GM21447 (cell line): ENCODE data around the gene HOXC13.

Source experiments
- ATAC-seq: cut with Tn5 transposase; IDR thresholded peaks from one replicate; pipeline ENCODE4 v1.9.1; 2021; ENCODE audit not compliant: unreplicated experiment

The HOXC13 gene, protein sequence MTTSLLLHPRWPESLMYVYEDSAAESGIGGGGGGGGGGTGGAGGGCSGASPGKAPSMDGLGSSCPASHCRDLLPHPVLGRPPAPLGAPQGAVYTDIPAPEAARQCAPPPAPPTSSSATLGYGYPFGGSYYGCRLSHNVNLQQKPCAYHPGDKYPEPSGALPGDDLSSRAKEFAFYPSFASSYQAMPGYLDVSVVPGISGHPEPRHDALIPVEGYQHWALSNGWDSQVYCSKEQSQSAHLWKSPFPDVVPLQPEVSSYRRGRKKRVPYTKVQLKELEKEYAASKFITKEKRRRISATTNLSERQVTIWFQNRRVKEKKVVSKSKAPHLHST

DNA sequence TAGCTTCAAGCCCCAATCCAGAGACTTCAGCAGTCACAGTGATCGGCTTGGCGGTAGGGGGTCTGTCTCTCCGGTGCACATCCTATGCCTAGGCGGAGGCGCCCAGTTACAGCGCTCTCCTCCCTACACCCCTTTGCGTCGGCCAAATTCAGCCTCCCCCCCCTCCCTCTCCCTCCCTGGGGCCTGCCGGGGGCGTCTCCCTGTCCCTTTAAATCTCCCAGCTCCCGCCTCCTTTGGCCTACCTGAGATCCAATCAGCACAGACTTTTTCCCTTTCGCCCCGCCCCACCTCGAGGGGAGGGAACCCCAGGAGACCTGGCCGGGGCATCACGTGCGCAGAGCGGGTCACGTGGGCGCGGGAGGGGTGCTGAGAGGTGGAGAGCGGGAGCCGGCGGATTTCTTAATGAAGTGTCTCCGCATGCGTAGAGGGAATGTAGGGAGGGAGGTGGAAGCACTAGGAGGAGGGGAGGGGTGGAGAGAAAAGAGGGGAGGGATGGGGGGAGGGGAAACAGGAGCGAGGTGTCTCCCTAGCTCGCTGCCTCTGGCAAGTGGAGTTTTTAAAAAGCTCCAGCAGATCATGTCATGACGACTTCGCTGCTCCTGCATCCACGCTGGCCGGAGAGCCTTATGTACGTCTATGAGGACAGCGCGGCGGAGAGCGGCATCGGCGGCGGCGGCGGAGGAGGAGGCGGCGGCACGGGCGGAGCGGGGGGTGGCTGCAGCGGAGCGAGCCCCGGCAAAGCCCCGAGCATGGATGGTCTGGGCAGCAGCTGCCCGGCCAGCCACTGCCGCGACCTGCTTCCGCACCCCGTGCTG, at the start of gene HOXC13:
Gene HOXC13 (plus strand): TSS at position 506 of the 815 bp plus-strand sequence. CDS start 76 bp downstream, at position 582.
- no peak for ATAC-seq

DNA sequence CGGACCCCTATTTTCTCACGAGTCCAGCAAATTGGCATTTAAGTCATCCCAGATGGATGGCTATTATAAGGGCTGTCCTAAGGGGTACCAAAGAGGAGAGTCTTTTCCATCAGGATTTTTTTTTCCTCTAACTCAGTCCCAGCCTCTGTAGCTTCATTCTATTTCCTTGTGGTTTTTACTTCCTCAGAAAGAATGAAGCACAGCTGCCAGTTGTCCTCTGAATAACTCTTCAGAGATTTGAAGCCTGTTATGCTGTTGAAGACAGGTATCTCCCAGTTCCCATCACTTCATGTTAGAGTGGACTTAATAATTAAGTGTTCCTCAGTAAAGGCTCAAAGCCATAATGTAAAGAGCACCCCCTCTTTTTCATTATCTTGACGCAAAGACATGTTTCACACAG, 48.5 kb upstream of the HOXC13 start:
- ATAC-seq = no peak

DNA sequence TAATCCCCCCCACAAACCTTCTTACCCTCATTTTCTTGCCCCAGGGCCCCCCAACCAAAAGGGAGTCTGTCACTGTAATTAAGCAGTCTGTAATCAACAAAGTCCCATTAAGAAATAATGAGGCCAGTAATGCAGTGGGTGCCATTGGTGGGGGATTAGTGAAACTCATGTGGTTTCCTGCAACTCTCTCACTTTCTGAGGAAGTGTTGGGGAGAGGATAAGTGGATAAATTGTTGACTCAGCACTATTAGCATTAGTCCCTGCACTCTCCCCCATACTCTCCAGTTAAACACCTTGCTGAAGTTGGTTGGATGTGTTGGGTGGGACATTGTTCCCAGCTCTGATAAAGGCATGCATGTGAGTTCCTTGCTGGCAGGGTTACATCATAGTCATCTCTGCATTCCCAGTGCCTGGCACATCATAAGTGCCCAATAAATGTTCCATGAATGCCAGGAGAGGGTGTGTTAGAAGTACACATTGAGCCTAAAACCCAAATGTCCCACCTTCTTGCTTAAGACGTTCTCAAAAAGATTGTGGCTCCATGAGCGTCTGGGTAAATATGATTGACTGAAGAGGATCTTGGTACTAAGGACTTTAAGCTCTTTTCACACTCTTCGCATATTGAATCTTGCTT, 45.8 kb upstream of the HOXC13 start:
- ATAC-seq = no peak

DNA sequence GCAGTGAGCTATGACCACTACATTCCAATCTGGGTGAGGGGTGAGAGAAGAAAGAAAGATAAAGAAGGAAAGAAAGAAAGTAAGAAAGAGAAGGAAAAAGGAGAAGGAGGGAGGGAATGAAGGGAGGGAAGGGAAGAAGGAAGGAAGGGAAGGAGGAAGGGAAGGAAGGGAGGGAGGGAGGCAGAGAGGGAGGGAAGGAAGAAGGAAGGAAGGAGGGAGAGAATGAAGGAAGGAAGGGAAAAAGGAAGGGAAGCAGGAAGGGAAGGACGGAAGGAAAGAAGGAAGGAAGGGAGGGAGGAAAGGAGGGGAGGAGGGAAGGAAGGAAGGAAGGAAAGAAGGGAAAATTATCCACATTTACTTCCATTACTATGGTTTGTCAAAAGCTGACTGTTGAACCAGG, 39.4 kb upstream of the HOXC13 start:
- no peak for ATAC-seq

DNA sequence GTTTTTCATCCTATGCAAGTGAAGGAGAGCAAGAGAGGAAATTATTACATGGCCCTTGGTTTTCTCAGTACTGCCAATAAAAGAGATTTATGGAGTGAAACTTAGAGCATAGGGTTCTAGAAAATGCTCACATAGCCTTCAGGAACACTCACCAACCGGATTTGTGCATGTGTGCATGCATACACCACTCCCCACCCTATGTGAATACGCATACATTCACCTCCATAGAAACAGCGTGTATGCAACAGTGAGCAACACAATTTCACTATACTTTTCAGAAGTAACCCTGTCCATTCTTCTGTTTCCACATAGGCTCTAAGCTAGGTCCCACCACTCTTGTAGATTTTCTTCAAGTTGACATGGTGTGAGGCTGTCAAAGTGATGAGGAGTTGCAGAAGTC, 31.5 kb upstream of the HOXC13 start:
- no peak for ATAC-seq

DNA sequence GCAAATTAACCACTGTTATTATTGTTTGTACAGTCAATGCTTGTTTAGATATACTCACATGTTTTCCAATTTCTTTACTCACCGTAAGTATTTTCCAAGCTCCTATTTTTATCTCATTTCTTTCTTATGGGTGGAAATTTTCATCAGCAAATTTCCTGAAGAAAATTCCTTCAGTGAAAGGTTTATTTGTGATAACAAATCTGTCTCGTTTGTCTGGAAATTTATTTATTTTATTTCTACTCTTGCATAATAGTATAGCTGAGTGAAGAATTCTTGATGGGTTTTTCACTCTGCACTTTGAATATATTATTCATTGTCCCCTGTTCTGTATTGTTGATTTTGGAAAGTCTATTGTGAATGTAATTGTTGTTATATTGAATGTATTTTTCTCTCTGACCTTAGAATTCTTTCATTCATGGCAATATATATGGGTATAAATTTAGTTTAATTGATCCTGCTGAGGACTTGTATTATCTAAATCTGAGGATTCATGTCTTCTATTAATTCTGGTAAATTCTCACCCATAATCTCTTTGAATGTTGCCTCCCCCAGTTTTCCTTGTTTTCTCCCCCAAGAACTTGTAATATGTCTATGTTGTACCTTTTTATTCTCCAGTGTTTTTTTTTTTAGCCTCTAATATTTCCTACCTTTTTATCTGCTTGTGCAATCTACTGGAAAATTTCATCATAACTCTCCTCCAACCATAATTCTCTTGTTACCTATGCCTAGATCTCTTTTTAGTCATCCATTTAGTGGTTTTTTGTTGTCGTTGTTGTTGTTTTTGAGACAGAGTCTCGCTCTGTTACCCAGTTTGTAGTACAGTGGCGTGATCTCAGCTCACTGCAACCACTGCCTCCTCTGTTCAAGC, 21.6 kb upstream of the HOXC13 start:
- no peak for ATAC-seq

DNA sequence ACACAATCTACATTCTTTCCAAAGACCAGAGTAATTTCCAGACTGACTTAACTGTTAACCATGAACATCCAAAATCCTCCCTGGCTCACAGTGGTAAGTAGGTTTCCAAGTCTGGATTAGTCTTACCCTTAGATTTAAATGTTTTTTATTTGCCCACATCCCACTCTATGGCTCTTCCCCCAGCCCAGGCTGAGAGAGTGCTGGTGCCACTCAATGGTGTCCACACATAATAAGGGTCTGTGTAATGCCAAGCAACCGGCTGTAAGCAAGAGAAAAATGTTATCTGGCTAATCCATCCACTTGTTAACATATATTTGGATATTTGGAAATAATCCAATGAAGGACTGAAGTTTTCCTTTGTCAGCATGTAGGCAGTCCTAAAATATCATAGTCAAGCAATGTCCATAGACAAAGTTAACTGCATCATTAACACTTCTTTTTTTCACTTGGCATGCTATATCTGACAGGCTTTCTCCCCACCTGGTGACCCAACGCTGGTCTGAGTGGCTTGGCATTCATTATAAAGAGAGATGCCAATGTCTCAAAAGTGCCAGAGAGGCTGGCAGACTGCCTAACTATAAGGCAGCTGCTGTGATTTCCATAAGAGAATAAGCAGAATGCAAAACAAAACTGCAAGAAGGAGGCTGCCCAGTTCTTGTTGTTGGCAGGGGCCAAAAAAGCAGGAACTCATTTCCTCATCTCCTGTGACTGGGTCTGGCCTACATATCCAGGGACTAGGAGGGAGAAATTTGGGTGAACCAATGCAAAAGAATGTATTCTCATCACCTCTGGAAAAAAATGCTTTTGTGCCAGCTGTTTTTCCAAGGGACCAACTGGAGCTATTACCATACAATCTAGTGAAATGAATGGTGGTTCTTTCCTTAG, 13.9 kb upstream of the HOXC13 start:
- ATAC-seq = no peak

DNA sequence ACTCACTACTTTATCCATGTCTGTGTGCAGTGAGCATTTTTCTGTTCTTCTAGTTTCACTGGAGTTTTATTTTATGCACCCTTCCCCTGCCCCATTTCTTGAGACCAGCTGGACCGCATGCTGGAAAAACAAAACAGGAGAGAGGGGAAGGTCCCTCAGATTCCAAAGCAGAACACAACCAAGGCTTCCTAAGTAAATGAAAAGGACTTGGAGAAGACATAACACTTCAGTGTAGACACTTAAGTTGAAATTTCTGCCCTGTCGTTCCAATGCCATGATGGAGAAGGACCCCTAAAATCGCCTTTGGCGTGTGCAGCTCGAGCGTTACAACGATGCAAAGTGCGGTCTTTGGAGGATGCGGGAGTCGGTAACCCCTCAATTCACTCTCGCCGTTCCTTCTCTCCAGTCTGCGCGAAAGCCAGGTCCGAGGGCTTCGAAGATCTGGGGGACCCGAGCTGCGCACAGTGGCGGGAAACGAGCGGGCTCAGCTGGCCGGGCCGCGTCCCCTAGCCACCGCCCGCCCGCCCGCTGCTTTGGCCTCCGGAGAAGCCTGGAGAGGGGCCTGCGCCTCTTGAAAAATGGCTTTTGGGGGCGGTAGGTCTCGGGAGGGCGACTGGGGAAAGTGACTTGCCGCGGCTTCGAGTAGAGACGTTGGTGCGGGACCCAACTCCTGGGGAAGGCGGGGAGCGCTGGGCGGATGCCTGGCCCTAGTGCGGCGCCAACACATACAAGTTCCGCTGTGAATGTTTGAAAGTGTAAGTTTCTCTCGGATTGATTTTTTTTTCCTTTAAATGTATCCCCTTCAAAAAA, 11.2 kb upstream of the HOXC13 start:
- ATAC-seq = no peak

DNA sequence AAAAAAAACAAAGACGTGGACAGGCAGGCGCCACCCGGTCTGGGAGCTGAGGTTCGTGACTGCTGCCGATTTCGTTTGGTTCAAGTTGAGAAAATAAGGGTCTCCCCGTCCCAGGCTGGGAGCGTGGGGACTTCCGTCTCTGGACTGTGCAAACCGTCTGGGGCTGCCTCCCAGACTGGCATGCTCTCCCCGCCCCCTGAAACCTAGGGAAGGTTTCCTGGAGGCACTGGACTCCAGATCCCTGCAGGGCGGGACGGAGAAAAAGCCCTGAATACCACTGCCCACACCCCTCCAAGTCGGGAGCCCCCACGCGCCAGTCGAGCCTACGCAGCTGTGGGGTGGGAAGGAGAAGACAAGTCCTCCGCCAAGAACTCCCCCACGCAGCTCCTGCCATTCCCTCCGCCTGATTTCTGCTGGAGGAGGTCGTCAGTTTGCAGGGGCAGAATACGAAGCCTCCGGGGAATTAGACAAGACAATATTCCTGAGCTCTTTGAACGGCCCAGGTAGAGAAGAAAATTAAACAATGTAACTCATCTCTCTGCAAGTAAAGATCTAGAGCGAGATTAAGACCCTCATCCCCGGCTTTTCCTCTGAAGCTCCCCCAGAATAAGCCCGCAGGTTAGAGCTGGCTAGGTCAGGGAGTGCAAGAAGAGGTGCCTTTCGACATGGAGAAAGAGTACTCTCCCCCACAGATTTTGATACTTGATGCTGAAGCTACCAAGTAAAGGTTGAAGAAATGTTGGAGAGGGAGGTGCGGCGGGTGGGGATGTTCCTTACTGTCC, 10.4 kb upstream of the HOXC13 start:
- no peak for ATAC-seq

DNA sequence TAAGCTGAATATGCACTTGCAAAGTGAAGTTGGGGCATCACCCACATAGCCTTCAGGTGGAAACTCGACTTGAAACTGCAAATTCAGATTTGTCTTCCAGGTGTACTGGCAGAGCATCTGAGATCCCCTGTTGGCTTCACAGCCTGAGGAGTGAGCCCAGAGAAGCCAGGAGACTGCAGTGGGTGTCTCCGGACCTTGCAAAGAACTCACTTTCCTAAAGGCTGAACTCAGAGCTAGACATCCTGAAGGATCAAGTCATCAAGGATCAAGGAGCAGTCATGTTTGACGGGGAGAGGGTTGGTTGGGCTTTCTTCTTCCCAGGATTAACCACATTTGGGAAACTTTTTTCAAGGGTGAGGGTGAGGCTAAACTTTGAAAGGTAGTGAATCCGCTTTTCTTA, 9.1 kb upstream of the HOXC13 start:
- ATAC-seq = no peak

DNA sequence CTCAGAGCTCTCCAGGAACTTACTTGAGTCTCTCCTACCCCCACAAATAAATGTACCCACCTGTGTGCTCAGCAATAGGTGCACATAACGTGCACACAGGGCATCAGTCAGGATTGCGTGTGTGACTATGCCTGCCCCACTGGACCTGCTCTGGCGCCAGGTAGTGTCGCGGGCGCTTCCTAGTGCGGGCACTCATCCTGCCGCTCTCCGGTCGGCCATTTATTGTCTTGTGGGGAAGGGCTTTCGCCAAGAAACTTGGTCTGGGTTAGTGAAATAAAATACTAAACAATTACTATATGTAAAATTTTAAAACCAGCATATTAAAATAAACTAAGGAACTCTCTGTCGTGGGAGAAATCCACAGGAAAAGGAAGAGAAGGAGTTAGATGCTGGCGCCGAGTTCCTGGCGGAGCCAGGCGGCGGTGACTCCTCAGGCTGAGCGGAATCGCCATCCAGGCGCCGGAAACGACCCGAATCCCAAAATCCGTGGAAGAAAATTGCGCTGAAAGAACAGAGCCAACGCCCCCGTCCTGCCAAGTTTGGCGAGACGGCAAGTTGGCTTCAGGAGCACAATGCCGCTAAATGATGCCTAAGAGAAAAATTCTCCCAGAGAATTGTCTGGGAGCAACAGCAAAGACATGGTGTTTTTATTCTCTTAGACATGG, 7.9 kb upstream of the HOXC13 start:
- ATAC-seq = no peak

DNA sequence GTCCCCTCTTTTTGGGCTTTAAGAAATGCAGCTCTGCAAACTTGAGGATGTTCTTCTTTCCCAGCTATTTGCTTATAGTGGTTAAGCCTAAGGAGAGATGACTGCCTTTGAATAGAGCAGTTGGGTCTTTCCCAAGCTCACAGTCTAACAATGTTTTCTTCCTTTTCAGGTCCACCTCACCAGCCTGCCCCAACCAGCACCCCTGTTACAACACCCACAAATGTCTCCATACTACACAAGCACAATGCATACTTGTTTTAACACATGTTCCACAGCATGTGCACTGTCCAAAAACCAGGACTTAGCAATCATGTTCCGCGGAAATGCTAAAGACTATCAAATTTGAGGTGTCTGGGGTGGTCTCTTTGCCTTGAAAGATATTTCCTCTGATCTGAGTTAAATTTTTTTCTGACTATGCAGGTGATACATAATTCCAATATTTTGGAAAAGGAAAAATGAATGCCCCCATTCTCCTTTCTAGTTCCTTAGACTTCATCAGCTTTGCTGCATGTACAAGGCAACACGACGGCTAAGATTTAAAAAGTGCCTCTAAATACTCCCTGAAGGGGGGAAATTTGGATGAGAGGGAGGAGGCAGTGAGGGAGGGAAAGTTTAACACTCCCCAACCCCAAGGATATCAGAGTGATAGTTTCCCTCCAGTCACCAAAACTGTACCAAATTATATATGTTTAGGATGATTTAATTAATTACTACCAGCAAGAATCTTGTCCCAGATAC, 6.6 kb upstream of the HOXC13 start:
- ATAC-seq = no peak

DNA sequence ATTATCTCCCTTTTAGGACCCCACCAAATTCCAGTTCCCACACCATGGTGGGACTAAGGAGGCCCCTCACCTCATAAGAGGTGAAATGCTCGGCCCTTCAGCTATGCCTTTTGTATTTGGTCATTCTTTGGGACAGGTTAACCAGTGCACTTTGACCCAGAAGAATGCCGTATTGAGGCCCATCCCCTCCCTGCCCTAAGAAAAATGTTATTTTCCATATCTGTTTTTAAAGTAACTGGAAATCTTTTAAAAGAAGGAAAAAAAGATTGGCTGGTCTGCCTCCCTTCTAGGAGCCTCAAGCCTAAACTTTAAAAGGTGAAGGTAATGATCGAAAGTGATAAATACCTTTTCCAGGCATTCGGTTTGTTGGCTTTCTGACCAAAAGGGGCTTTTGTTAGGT, 5.7 kb upstream of the HOXC13 start:
- no peak for ATAC-seq

DNA sequence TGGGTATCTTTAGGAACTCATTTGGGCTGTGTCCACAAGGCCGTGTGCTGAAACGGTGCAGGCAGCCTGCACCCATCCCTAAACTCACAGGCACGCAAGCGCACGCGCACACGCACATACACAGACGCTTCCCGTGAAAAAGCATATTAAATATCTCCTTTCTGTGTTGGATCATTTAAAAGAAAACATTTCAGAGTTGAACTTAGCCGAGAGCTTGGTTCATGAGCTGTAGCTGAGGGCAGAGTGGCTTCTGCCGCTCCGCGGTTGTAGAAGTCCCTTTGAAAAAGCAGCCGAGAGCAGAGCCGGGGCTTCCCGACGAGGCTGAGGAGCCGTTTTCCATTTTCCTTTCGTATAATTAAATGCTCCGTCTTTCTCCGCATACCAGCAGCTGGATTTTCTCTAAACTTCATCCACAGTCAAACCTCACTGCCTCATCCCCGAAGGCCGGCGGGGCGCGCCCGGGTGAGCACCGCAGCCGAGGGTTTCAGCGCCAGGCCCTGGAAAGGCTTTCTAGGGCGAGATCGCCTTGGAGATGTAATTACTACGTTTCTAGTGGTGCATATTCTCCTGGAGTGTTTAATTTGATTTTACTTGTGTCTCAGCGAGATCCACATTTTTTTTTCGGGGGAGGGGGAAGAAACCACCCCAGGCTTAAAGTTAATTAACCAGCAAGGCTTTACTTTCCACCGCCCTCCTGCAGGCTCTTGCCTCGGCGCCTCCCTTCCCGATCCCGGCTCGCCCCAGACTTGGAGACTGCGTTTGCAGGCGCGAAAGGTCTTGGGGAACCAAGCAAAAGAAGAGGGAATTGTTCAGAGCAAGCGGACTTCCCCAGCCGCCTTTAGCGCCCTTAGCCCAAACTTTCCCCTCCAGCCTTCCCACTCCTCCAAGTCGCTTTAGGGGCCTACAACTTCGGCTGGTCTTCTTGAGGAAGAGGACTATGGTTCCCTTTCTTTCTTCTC, 3.0 kb upstream of the HOXC13 start:
- ATAC-seq = no peak

DNA sequence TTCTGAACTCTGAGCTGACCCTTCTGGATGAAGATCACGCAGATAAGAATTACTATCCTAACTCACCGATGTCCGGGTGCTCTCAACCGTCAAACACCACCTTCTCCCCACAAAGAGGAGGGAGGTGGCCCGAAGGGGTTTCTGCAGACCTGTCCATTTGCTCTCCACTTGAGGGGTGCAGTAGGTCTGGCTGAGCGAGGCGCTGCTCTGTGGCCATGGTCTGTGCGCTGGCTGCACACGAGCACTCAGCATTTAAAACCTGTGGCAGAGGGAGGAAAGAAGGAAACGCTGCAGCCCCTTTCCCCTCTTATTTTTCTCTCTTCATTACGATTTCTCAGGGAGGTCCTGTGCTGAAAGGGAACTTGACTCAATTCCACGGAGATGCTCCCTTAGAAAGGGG, 1.5 kb upstream of the HOXC13 start:
- ATAC-seq = no peak
